ENCODE data around the gene RAMACL.

Gene RAMACL

DNA sequence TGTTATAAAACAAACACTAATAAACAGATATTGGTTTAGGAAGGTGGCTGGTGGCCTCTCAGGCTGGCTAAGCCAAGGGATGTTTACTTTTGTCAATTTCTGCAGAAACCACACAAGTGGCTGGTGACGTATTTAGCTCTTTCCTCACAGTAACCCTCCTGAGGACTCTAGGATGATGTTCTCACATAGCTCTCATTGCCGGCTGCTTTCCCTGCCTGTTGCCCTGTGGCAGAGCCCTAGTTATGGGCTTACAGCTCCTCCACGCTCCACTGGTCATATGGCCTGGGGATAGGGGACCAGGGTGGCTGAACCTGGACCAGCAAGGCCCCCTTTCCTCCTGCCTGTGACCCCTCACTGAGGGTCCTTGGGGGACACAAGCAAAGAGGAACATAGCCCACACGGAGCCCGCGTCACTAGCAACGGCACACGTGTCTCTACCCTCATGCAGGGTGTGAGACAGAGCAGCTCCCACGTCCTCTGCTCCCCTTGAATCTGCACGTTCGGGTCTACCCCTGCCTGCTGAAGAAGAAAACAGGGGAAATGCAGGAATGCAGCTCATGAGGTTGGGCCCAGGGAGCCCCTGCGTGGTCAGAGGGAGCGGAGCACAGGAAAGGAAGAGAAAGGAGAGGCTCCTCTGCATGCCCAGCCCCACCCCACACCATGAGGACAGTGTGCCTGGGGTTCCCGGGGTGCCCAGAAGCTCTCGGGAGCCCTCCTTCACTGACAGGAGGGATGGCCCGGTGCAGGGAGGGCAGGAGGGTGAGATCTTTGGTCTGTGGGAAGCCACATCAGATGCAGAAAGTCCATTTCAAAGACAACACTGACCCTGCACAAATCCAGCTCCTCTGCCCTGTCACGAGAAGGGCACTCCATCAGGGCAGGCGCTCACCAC lies 13.9 kb downstream of the RAMACL start:
- DNase-seq, result no peak

DNA sequence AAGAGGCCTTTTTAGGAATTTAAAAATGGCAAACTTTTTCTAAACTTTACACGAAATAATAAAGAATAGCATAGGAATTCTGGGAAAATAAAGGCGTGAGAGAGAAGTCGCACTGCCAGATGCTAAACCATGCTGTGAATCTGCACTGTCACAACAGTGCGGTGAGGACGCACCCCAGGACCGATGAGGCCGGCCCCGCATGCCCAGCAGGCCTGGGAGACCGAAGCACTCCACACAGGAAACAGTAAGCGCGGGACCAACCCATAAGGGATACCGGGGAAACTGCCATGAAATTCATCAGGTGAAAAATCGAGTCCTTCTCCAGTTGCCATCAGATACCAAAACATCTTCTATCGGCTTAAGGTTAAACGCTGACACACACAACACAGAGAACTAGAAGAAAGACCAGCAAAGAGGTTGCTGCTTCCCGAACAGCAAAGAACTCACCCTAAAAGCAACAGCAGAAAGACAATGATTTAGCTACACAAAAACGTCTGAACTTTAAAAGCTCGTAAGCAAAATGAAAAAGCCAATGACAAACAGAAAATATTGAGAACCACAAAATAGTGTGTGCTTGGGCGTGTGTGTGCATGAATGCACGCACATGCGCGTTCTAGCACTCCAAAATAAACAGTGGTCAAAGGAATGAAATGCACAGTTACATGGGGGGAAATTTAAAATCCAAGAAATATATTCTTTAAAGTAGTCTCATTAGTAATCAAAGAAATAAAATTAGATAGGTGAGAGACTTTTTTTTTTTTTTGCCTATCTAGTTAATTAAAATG lies 15.4 kb downstream of the RAMACL start:
- no peak for DNase-seq

DNA sequence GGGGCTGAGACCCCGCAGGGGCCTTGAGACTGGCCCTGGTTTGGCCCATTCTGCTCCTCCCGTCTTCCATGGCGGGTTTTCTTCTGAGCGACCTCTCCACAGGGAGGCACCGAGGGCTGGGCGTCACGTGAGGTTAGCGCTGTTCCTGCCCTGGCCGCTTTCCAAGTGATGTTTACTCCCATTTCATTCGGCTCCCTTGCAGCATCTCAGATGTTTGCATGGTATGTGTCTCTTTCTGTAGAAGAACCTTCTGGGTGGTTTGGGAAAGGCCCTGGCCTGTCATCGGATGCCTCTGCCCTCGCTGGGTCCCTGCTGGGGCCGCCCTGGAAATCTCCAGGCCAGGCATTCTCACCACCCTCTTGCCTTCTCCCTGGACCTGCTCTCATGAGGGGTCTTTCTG lies 17.3 kb downstream of the RAMACL start:
- DNase-seq, result no peak

DNA sequence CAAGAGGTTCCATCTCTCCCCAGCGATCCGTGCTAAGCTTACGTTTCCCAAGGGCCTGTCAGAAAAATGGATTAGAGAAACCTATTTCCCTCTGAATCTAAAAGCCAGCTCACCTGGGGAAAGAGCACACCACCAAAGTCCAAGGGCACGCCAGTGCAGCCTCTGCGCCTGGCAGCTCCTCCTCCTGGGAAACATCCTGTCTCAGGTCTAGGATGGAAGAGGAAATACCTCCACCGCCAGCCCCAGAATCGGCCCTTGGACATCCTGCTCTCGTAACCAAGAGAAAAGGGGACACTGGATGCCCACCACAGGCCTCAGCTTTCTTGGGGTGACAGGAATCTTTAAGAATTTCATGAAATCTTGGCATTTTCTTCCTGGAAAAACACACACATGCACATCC lies 18.7 kb downstream of the RAMACL start:
- no peak for DNase-seq

DNA sequence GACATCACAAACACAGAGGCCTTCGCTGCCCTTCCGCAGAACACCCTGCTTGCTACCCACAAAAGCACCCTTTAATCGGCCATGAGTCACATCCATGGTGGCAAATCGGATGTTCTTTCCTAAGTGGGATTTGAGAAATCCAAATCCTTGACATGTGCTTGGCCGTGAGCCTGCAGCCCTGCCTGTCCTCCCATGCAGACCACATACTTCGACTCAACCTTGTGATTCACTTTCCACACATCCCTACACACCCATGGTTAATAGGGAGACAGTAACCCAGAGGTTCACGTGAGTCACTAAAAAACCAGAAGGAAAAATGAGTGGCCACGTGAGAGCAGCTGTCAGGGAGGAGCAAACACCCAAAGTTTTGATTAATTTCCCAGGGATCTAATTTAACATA lies 19.4 kb downstream of the RAMACL start:
- DNase-seq, result no peak

DNA sequence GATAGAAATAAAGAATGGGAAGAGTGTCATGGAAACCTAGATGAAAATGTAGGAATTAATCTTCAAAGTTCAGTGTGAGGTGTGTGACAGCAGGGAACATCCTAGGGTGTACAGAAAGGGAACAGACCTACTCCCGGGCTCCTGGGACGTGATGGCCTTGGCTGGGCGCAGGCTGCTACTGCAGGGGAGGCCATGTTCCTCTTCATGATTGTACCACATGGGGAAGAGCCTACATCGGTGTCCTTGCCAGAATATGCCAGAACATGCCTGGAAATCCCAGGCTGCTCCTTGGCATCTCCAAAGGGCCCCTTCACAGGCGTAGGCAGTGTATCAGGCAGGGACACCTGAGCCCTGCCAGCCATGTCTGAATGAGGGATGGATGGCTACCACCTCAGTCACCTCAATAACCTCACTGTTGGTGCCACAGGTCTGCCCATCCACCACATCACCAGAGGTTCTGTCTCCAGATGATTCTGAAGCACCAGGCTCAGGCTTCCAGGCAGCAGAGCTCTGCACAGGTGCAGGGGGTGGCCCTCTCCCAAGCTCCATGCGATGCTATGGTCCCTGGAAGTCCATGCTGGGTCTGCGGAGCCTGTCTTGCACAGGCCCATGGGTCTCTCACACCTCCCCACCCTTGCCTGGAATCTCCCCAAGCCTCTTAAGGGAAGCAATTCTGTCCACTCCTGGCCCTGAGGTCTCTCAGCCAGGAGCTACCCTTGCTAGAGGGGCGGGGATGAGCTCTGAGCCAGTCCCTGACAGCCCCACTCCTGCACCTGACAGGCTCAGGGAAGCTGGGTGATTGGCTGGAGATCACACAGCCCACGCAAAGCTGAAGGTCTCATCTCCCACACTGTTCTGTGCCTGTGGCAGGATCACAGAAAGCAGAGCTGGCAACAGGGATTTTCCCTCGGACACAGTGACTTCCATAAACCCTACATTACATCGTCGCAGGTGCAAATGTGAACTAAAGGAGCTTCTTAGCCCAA lies 20.2 kb downstream of the RAMACL start:
- no peak for DNase-seq

DNA sequence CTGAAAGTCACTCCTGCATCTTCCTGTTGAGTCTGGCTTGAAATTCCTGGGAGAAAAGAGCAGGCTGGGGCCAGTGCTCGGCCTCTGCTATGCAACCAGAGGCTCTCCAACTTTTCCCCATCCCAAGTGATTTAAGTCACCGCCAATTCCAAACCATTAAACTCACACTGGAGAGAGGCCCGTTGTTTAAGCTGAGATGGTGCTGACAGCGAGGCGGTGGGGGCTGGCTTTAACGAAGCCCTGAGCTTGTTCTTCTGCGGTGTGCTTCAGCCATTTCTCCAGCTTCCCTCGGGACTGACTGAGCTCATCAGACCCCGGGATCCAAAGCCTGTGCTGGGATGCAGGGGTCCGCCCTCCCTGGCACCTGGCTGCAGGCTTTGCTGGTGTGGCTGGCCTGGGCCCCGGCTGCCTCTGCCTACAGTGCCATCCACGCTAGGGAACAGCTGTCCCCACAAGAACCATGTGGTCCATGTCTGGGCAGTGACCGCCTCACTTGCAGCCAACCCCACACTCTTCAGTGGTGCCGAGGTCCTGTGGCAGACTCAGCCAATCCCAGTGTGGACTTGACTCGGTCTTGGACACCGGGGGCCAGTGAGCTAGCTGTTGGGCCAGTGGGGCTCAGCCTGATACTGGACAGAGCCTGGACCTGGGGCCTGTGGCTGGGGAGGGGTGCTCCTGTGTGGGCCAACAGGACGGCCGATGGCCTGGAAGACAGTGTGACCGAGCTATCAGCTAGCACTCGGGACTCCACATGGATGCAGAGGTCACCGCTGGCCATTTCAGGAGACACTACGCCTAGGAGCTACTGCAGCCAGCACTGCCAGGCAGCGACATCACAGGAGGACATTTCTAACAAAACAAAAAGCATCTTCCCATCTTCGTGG lies 21.2 kb downstream of the RAMACL start:
- no peak for DNase-seq

DNA sequence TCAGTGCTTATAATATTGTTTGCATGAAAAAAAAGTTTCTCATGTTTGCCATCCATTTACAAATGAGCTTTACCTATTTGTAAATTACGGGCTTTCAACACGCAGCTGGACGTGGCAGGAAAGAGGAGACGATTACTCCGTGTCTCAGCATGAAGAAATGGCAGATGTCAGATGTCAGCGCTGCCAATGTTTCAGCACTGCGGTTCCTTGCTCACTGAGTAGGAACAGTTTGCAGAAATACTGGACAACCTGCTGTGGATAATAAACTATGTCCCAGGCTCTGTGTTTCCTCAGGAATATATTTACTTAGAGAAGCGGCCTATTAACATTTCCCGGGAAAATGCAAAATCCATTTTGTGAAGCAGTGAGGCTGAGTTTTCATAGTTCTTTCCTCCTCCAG lies 22.7 kb downstream of the RAMACL start:
- DNase-seq, result no peak

DNA sequence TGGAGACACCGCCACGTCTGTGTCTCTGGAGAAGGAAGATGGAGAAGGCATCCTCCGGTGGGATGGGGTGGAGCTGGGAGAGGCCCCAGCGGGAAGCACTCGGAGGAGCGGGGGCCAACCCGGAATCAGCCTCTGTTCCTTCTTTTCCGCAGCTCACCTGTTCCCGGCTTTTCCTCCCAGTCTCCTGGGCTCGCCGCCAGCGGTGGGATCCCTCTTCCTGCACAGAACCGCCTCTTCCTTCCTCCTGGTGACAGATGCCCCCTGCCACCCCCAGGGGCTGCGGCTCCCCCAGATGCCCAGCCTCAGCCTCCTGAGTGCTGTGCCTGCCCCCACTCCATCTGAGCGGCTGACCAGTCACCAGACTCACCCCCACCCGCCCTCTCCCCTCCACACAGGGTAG lies 23.3 kb downstream of the RAMACL start:
- DNase-seq, result no peak

DNA sequence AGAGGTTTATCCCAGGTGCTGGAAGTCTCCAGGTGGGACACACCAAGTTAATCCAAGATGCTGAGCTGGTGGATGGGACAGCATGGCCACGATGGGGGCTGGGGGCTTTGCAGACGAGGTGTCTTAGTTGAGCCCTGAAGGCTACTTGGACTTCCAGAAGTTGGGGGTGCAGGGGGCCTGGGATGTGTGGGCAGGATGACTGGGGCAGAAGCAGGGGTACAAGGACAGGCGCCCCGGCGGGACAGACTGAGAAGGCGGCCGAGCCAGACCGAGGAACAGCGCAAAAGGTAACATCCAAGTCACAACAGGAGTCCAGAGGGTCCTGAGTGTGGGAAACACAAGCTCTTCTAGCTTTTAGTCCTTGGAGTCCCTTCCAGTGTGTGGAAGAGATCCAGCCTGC lies 23.8 kb downstream of the RAMACL start:
- no peak for DNase-seq

DNA sequence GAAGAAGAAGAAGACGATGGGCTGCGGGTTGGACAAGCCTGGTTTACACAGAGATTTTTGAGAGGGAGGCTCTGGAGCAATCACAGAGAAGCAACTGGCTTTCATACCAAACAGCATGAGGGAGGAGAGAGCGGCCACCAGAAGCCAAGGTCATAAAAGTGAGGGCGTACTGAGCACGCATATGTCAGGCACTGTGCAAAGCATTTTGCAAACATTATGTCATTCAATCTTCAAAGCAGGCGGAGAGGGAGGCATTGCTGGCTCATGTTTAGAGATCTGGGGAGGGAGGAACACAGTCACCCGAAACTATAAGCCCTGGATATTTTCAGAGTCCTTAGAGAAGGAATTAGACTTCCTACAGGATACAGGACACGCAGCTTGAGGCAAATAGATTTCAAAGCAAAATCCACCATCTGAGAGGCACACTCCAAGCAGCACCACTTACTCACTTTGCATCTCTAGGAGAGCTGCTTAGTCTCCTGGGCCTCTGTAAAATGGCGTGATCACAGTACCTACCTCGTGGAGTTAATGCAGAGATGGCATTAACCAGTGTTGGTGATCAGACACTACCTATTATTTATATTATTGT lies 24.6 kb downstream of the RAMACL start:
- DNase-seq, result no peak

DNA sequence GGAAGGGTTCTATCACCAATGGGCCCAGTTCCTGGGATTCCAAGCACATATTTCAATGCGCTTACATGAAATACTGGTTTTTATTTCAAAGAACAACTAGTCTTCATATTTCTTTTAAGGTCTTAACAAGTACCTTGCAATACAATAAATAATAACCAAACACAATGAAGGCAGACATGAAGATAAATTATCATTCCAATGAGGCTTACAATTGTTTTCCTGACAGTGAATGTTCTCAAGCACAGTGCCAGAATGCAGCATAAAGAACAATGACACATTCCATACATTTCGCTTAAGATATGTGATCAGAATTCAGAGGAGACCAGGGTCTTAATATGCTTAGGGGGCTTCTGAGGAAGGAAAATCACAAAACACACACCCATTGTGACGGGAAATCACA lies 26.3 kb downstream of the RAMACL start:
- no peak for DNase-seq

DNA sequence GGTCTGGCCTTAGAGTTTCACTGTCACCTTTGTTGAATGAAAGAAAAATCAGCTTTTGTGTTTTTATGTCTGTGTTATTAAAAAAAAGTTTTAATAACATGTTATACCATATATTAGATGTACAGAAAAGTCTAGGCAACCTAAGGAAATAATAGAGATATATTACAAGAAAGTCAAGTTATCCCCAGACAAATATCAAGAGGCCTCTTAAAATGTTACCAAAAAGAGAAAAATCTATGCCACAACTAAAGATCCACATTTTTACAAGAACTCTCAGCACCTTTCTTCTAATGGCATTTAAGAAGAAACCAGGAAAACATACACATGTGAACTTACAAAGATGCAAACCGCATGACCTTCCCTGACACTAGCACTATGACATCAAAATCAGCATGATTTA lies 26.8 kb downstream of the RAMACL start:
- DNase-seq, result no peak

DNA sequence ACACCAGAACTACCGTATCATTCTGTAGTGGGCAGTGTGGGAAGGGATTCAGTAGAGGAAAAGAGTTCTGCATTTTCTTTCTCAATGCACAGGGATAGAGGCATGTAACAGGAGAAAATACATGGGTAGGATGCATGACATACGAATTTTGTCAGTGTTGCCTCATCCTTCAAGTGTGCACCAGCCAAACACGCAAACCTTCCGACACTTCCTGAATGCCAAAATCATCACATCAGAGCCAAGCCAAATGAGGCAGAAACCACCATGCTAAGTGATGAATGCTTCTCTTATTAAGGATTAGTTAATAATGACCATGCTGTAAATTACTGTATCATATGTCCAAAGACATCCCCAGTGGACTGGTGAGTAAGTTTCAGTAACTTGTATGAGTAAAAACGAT lies 27.3 kb downstream of the RAMACL start:
- no peak for DNase-seq

DNA sequence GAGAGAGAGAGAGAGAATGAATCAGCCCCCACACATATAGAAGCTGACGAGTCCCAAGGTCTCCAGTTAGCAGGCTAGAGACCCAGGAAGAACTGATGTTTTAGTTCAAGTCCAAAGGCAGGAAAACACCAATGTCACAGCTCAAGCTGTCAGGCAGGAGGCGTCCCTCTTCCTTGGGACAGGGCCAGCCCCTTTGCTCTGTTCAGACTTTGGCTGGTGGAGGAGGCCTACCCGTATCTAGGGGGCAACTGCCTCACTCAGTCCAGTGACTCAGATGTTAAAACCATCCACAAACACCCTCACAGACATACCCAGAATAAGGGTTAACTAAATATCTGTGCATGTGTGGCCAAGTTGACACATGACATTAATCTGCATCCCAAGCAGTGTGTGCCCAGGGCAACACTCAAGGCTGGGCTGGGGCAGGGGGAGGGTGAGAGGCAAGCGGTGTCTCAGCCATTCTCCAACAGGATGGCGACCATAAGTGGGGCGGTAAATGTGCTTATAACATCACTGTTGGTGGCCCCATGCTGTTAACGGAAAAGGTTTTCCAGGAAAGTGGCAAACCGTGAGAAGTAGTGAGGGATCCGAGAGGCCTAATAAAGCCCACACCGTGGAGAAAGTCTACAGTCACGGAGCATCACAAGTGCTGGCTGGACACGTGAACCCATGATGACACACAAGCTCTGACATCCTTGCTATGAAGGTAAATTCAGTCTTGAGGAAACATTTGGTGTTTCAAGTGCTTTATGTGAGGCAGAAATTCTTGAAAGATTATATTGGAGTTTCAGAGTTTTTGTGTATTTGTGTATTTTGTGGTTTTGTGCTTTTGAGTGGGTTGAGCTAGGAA lies 28.1 kb downstream of the RAMACL start:
- DNase-seq, result no peak

DNA sequence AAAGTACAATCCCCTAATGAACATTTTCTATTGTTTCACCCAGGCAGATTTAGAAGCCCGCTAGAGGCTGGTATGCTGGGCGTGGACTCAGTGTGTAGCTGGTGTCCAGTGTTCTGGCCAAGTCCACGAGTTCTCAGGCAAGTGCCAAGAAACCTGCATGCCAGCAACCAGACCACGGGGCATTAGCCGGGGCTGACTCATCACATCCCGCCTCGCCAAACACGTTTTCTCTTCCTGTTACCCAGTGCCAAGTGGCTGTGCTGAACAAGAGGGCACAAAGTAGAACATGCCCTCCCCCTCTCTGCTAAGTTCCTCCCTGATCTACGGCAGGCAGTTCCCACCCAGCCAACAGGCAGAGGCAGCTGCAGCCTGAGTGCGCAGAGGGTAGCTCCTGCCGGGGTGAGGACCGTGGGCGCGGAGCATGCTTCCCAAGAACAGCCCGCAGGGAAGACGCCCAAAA lies 29.6 kb downstream of the RAMACL start:
- peak; percentile 75 for DNase-seq

DNA sequence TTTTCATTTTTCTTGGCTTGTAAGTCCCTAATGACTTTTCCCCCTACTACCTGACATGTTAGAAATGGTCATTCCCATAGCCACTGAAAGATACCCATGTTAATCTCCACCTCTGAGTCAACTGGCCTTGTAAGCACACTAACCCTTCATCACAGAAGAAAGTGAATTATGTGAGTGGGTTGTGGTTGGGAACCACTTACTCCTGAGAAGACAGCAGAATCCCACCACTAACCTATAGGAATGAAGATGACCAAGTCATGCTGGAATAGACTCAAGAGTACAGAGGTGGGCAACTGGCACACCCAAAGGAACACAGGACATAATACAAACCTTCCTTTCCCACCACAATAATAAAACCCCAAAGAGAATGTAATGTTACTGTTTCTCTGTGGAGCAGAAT lies 30.1 kb downstream of the RAMACL start:
- no peak for DNase-seq

DNA sequence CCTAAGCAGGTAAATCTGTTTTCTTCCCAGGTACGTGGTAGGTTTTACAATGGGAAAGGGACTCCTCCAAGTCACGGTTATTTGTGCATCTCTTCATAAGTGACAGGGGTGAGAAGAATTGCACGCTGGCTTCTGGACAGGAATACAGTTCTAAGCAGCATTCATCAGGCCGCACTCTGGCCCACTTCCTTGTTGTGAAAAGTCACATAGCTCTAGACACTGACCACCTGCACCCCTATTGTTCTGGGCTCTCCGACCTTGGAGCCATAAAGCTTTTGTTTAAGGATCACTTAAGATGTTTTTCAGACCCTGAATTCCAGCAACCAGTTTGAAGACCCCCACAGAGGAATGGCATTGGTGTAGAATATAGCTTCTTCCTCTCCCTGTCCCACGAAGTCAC lies 31.4 kb downstream of the RAMACL start:
- DNase-seq, result no peak

DNA sequence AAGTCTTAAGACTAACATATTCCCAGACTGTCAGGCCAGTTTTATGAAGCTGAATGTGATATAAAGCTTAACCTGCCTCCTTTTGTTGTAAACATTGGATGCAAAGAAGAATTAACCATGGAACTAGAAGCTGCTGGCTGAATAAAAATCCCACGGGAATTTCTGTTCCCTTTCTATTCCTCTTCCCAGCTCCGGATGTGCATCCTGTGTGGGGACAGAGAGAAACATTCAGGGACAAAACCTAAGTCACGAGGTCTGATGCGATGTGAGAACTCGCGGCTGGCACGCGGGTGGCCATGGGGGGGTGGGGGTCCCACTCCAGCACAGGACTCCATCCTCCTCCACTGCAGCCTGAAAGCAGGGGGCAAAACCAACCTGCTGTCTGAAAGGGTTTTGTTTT lies 32.2 kb downstream of the RAMACL start:
- no peak for DNase-seq

DNA sequence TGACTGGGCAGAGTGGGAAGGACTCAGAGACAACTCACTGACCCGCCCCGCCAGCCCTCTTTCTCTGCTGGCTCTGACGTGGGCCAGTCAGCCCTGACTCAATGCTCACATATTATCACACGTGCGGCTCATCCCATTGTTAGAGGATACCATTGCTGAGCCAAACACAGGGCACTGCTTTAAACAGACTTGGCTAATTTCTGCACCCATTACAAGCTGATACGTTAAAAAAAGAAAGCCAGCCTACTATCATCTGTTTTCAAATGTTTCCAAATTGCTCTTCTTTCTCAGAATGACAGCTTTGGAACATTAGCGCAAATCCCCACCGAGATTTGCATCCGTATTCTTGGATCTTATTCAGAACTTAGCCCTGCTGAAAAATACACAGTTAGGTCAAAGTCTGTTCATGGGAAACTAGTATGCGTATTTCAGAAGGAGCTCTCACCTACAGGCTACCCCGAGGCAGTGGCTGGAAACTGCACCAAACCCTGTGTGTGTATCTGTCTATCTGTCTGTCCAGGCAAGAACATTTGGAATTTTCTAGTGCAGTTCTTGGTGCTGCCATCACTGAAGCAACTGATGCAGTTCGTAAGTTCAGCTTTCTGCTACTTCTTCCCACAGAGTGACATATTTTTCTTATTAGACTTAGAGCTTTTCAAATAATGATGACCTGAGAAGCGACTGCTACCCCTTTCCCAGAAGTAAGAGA lies 32.8 kb downstream of the RAMACL start:
- peak; percentile 33 for DNase-seq

Measured in suppressor macrophage treated with lipopolysaccharide for 4 hours (primary cell).